Mucosa of descending colon (tissue), 3 donors: ENCODE measurements around the gene EMID1. TPM values are rescaled to one million over a fixed set of nuclear protein-coding genes. Genes with fewer than 3 reads are reported as not detected.

Experiments
- ATAC-seq: fragments of 200-7000 bp; cut with Tn5 transposase; one replicate; pipeline ENCODE4 v1.9.1; 2020; ENCODE audit warnings: mild to moderate bottlenecking, moderate library complexity
- DNase-seq, 3 donors: peaks; one replicate each; pipeline ENCODE4 v3.0.0-alpha.2; 2020
- H3K36me3 ChIP-seq: fragments of 200-600 bp; one replicate; pipeline ENCODE4 v1.8.0; 2021; ENCODE audit warnings: low read depth, mild to moderate bottlenecking
- H3K4me1 ChIP-seq: fragments of 200-600 bp; one replicate; pipeline ENCODE4 v1.8.0; 2021; ENCODE audit warnings: low read depth, mild to moderate bottlenecking
- H3K4me3 ChIP-seq: fragments of 200-600 bp; one replicate; pipeline ENCODE4 v1.8.0; 2021; ENCODE audit warnings: mild to moderate bottlenecking
- H3K9me3 ChIP-seq: fragments of 200-600 bp; one replicate; pipeline ENCODE4 v1.8.0; 2021; ENCODE audit warnings: mild to moderate bottlenecking
- intact Hi-C, 2 donors: fragments of 100-400 bp; cut with DNase I in 1 of 2; cut with micrococcal nuclease in 1 of 2; formaldehyde crosslinking; loops; one replicate each; pipeline versions ENCODE4 v1.11.0 to v1.11.1; 2022; cut with DNase I, micrococcal nuclease
- total RNA-seq, 3 donors: library from RNA; stranded (reverse); fragmentation: NEBNext Ultra II Directional in 2 of 3; extraction: Animal tissue kit (Norgen Biotek cat#: 25700) in 2 of 3; gene quantifications; one replicate each; pipeline versions ENCODE4 v1.2.1 to v1.2.4, GENCODE V29; 2021 to 2023
- TF ChIP-seq, protein P1 (sequence below): fragments of 200-600 bp; IDR thresholded peaks from one replicate; pipeline ENCODE4 v1.8.0; 2022; ENCODE audit warnings: antibody characterized with exemption, mild to moderate bottlenecking
- donor health status: DM: no; HTN: no; CAD: no; lungs with moderate emphysema.
- donor health status: DM: no; HTN: no; CAD: no.
- donor health status: DM: no; HTN: yes; CAD: no.

The EMID1 gene
- total RNA-seq, 3 donors from 2014 or later, result 1.6 to 4.3 (median 3.0) TPM

DNA sequence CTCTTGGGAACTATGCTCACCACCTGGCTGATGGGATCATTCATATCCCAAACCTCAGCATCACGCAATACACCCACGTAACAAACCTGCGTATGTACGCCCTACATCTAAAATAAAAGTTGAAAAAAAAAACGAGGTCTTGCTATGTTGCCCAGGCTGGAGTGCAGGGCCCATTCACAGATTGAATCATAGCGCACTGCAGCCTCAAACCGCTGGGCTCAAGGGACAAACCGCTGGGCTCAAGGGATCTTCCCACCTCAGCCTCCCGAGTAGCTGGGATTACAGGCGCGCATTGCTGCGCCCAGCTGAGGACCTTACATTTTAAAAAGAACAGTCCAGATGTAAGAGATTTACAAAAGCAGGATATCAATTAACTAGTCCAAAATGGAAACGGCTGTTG, 41.9 kb upstream of the EMID1 start:
- Histone ChIP-seq H3K9me3 (no peaks in the 10 kb centered on the region), H3K4me1 (no peaks in the 10 kb centered on the region), H3K36me3 (no peaks in the 10 kb centered on the region), H3K4me3 (no peak overlapping the region)
- TF ChIP-seq, protein P1, sequence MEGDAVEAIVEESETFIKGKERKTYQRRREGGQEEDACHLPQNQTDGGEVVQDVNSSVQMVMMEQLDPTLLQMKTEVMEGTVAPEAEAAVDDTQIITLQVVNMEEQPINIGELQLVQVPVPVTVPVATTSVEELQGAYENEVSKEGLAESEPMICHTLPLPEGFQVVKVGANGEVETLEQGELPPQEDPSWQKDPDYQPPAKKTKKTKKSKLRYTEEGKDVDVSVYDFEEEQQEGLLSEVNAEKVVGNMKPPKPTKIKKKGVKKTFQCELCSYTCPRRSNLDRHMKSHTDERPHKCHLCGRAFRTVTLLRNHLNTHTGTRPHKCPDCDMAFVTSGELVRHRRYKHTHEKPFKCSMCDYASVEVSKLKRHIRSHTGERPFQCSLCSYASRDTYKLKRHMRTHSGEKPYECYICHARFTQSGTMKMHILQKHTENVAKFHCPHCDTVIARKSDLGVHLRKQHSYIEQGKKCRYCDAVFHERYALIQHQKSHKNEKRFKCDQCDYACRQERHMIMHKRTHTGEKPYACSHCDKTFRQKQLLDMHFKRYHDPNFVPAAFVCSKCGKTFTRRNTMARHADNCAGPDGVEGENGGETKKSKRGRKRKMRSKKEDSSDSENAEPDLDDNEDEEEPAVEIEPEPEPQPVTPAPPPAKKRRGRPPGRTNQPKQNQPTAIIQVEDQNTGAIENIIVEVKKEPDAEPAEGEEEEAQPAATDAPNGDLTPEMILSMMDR, result no peak
- no peak for DNase-seq
- intact Hi-C loops, result no loop called here
- ATAC-seq, result no peak

DNA sequence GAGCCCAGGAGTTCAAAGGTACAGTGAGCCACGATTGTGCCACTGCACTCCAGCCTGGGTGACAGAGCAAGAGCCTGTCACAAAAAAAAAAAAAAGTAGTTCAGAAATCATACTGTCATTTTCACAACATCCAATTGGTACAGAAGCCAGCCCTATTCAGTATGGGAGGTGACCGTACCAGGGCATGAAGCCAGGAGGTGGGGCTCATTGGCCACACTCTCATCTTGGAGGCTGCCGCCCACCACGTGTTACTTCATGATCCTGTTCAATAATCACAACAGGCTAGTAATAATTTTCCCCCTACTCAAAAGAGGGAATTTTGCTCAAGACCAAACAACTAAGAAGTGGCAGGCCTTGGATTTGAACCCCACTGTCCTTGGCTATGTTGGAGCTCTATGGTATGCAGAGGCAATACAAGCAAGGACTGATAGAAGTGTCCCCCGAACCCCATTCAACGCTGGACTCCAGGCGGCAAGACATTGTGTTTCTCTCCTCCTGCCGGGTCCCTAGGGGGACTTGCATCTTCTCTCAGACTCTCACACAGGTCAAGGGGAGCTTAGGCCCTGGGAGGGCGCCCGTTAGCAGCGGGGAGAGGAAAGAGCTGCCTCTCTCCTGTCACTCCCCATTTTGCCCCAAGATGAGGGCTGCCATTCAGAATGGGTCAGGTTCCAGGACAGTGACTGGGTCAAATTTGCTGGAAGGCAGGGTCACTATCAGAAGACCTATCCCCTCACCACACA, 40.2 kb upstream of the EMID1 start:
- intact Hi-C loops, result no loop called here
- H3K4me3 ChIP-seq, result no peak overlapping the region
- no peaks in the 10 kb centered on the region for H3K4me1 ChIP-seq
- no peak for ATAC-seq
- TF ChIP-seq, protein P1, result no peak
- peak in 1 of 3 donors; percentile 6 for DNase-seq
- H3K9me3 ChIP-seq, result no peaks in the 10 kb centered on the region
- no peaks in the 10 kb centered on the region for H3K36me3 ChIP-seq

DNA sequence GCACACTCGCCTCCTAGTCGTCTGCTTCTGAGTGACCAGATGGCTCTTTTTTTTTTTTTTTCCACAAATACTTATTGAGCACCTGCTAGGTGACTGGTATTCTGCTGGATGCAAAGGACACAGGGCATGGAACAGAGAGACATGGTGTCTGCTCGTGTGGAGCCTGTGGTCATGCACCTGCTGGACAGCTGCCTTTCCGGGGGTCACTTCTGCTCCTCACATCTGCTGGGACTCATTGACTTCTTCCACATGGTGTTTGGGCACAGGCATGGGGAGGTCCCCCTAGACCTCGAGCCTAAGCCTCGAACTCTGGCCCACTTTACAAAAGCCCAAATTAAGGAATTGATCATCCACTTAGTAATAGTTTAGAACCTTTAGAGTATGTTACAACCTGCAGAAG, 39.5 kb upstream of the EMID1 start:
- TF ChIP-seq, protein P1, result no peak
- DNase-seq (no peak), ATAC-seq (no peak)
- intact Hi-C loops, result no loop called here
- Histone ChIP-seq H3K36me3 (no peaks in the 10 kb centered on the region), H3K9me3 (no peaks in the 10 kb centered on the region), H3K4me3 (no peak overlapping the region), H3K4me1 (no peaks in the 10 kb centered on the region)

DNA sequence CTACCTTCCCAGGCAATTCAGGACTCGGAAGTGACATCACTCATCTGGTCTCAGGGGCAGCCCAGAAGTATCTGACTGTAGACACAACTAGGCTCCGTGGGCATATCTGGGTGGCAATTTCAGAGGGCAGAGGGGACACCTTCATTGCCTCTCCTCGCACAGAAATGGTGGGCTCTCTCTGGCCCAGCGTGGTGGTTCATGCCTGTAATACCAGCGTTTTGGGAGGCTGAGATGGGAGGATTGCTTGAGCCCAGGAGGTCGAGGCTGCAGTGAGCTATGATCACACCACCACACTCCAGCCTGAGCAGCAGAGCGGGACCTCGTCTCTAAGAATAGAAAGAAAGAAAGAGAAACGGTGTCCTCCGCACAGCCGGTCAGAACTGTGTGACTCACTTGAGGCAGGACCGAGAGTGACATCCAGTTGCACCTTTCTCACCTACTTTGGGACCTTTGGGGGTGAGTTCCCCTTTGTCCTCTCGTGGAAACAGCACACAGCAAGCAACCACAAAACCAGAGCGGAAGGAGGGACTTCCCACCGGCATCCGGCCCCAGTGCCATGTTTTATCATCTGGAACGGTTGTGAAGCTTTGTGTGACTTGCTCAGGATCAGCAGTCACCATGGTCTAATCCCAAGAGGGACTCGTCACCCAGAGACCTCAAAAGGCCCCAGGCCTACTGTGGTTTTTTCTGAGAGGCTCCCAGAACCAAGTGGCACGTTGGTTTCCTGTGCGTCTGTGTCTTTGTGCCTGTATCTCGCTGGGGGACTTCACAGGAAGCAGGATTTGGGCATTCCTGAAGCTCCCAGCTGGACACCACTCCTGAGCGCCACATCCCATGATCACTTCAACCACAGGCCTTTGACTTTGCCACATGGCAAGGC, 38.4 kb upstream of the EMID1 start:
- intact Hi-C loops, result no loop called here
- ATAC-seq (peak; percentile 55), DNase-seq (peak in 1 of 3 donors; percentile 19)
- Histone ChIP-seq H3K4me1 (no peaks in the 10 kb centered on the region), H3K9me3 (no peaks in the 10 kb centered on the region), H3K4me3 (no peak overlapping the region), H3K36me3 (no peaks in the 10 kb centered on the region)
- TF ChIP-seq, protein P1, result no peak

GRCh38 chr22:29171721-29172120, 34.0 kb upstream of the EMID1 start:
- intact Hi-C loops, result no loop called here
- H3K4me1 ChIP-seq, result no peaks in the 10 kb centered on the region
- no peak overlapping the region for H3K4me3 ChIP-seq
- DNase-seq (peak in 1 of 3 donors; percentile 9), ATAC-seq (no peak)
- TF ChIP-seq, protein P1, result no peak
- no peaks in the 10 kb centered on the region for H3K36me3 ChIP-seq
- peaks cover 16% of the 10 kb centered on the region for H3K9me3 ChIP-seq
